ENCODE results near the gene WNT2. TPM values are rescaled to one million over a fixed set of nuclear protein-coding genes. Genes with fewer than 3 reads are reported as not detected.
A peak's percentile ranks its signal among the peaks of the same experiment; 100 is the strongest.
"Not testable (repeated sequence)": the region's sequence is repeated elsewhere in the genome, so short reads cannot be mapped to it uniquely, and the experiment has no call there.

The WNT2 gene
- total RNA-seq, 1 donor from 2014 or later, result 2.7 TPM

- no peak for DNase-seq
Measured at GRCh38 chr7:117259615-117260014, 63.2 kb downstream of the WNT2 start.

GRCh38 chr7:117251687-117252086 lies 71.2 kb downstream of the WNT2 start:
- no peak for DNase-seq

- no peak for DNase-seq
Measured at GRCh38 chr7:117250801-117251200, 72.1 kb downstream of the WNT2 start.

- no peak for DNase-seq
Measured at GRCh38 chr7:117250245-117250644, 72.6 kb downstream of the WNT2 start.

GRCh38 chr7:117249696-117250095 lies 73.2 kb downstream of the WNT2 start:
- no peak for DNase-seq

- no peak for DNase-seq
Measured at GRCh38 chr7:117248829-117249228, 74.0 kb downstream of the WNT2 start.

GRCh38 chr7:117247809-117248208 lies 75.0 kb downstream of the WNT2 start:
- DNase-seq, result no peak

- DNase-seq, result not testable (repeated sequence)
Measured at GRCh38 chr7:117245703-117246102, 77.2 kb downstream of the WNT2 start.

GRCh38 chr7:117243390-117243789 lies 79.5 kb downstream of the WNT2 start:
- DNase-seq, result no peak

- no peak for DNase-seq
Measured at GRCh38 chr7:117241088-117241487, 81.8 kb downstream of the WNT2 start.

GRCh38 chr7:117238937-117239336 lies 83.9 kb downstream of the WNT2 start:
- no peak for DNase-seq

GRCh38 chr7:117238472-117238871 lies 84.4 kb downstream of the WNT2 start:
- DNase-seq, result no peak

GRCh38 chr7:117237646-117238045 lies 85.2 kb downstream of the WNT2 start:
- no peak for DNase-seq

- no peak for DNase-seq
Measured at GRCh38 chr7:117231047-117231359, 91.9 kb downstream of the WNT2 start.

GRCh38 chr7:117230276-117231046 lies 92.4 kb downstream of the WNT2 start:
- no peak for DNase-seq

GRCh38 chr7:117229350-117229749 lies 93.5 kb downstream of the WNT2 start:
- peak; percentile 91 for DNase-seq

- no peak for DNase-seq
Measured at GRCh38 chr7:117227091-117227490, 95.8 kb downstream of the WNT2 start.

GRCh38 chr7:117225536-117225935 lies 97.3 kb downstream of the WNT2 start:
- no peak for DNase-seq

Small RNAs within 50 kb of the gene (small RNA-seq; reads per million reads assigned to genes)
- gene MTCYBP6 (ENCODE audit: low replicate concordance), result not detected

Other genes with a start within 250 kb of the WNT2 start
- gene ASZ1, start 104.4 kb upstream of the WNT2 start, total RNA-seq, result not detected
- 1.3 TPM for gene CFTR, start 157.0 kb upstream of the WNT2 start, total RNA-seq